Cardiac muscle cell (in vitro differentiated cells and primary cell): ENCODE results near the gene GALNT18. TPM values are rescaled to one million over a fixed set of nuclear protein-coding genes. Genes with fewer than 3 reads are reported as not detected.

ENCODE experiments used
- DNase-seq, 2 donors: peaks; one replicate each; pipeline versions ENCODE4 v3.0.0 to v3.0.0-alpha.2; 2010 to 2017; ENCODE audit warnings: low read depth in 1 of 2, low spot score in 1 of 2
- H3K27ac ChIP-seq: fragments of 200-600 bp; sonication (generic); 2 replicates; pipeline ENCODE4 v1.5.1; 2016
- H3K27me3 ChIP-seq: fragments of 200-600 bp; sonication (generic); 2 replicates; pipeline ENCODE4 v1.6.0; 2016; ENCODE audit warnings: control low read depth
- H3K36me3 ChIP-seq: fragments of 200-600 bp; sonication (generic); 2 replicates; pipeline ENCODE4 v1.5.1; 2016; ENCODE audit warnings: control low read depth
- H3K4me1 ChIP-seq: fragments of 200-600 bp; sonication (generic); 2 replicates; pipeline ENCODE4 v1.8.1; 2017; ENCODE audit warnings: low read depth, mild to moderate bottlenecking, mixed run types
- H3K4me3 ChIP-seq: fragments of 200-600 bp; sonication (generic); 2 replicates; pipeline ENCODE4 v1.5.1; 2016; ENCODE audit warnings: mild to moderate bottlenecking
- H3K9me3 ChIP-seq: fragments of 200-600 bp; sonication (generic); 2 replicates; pipeline ENCODE4 v1.5.1; 2017; ENCODE audit warnings: low read depth, mild to moderate bottlenecking, control low read depth
- CTCF ChIP-seq: IDR thresholded peaks from 2 replicates; pipeline ENCODE4 v1.5.1; 2012; ENCODE audit warnings: low read depth, mild to moderate bottlenecking, low read length
- polyA plus RNA-seq: library from polyadenylated mRNA; unstranded; fragments of >200 nt; fragmentation: Nextera tagmentation; extraction: Ambion mirVana; gene quantifications from 2 replicates; pipeline ENCODE4 v1.2.1, GENCODE V29; 2016
- total RNA-seq: library from RNA; depleted of rRNA; stranded (reverse); fragments of >200 nt; gene quantifications from 2 replicates; pipeline ENCODE4 v1.2.3, GENCODE V29; 2016

GALNT18 gene
- total and polyA plus RNA-seq, 2 experiments from 2014 or later = 2.1 to 2.2 TPM

GRCh38 chr11:11522591-11522990, 99.2 kb downstream of the GALNT18 start:
- no peak for TF ChIP-seq CTCF
- H3K9me3 ChIP-seq = no peaks in the 10 kb centered on the region
- H3K4me1 ChIP-seq = no peaks in the 10 kb centered on the region
- no peaks in the 10 kb centered on the region for H3K36me3 ChIP-seq
- no peak overlapping the region for H3K4me3 ChIP-seq
- H3K27ac ChIP-seq = no peak overlapping the region
- peaks cover 3% of the 10 kb centered on the region for H3K27me3 ChIP-seq
- DNase-seq = no peak

GRCh38 chr11:11521306-11522002, 100.4 kb downstream of the GALNT18 start:
- H3K36me3 ChIP-seq = no peaks in the 10 kb centered on the region
- no peak overlapping the region for H3K4me3 ChIP-seq
- H3K9me3 ChIP-seq = no peaks in the 10 kb centered on the region
- no peak overlapping the region for H3K27ac ChIP-seq
- peaks cover 3% of the 10 kb centered on the region for H3K27me3 ChIP-seq
- DNase-seq = no peak
- no peaks in the 10 kb centered on the region for H3K4me1 ChIP-seq
- no peak for TF ChIP-seq CTCF

- H3K9me3 ChIP-seq = no peaks in the 10 kb centered on the region
- no peaks in the 10 kb centered on the region for H3K4me1 ChIP-seq
- H3K27ac ChIP-seq = no peak overlapping the region
- no peak overlapping the region for H3K4me3 ChIP-seq
- H3K27me3 ChIP-seq = peaks cover 3% of the 10 kb centered on the region
- no peaks in the 10 kb centered on the region for H3K36me3 ChIP-seq
- no peak for DNase-seq
- no peak for TF ChIP-seq CTCF
Observed at GRCh38 chr11:11520231-11521015, 101.4 kb downstream of the GALNT18 start.

- no peaks in the 10 kb centered on the region for H3K9me3 ChIP-seq
- no peak overlapping the region for H3K27ac ChIP-seq
- H3K36me3 ChIP-seq = no peaks in the 10 kb centered on the region
- no peaks in the 10 kb centered on the region for H3K4me1 ChIP-seq
- no peak for DNase-seq
- peaks cover 3% of the 10 kb centered on the region for H3K27me3 ChIP-seq
- no peak overlapping the region for H3K4me3 ChIP-seq
- TF ChIP-seq CTCF = no peak
Observed at GRCh38 chr11:11519184-11519583, 102.6 kb downstream of the GALNT18 start.

- no peaks in the 10 kb centered on the region for H3K27me3 ChIP-seq
- no peak for TF ChIP-seq CTCF
- no peak for DNase-seq
- no peak overlapping the region for H3K27ac ChIP-seq
- no peaks in the 10 kb centered on the region for H3K9me3 ChIP-seq
- H3K4me3 ChIP-seq = no peak overlapping the region
- peaks cover 6% of the 10 kb centered on the region for H3K4me1 ChIP-seq
- no peaks in the 10 kb centered on the region for H3K36me3 ChIP-seq
Observed at GRCh38 chr11:11514246-11514645, 107.6 kb downstream of the GALNT18 start.
